Activated CD4-positive, alpha-beta T cell treated with anti-CD3 and anti-CD28 coated beads for 48 hours (primary cell): ENCODE measurements around the gene COL13A1.
A peak's percentile ranks its signal among the peaks of the same experiment; 100 is the strongest.

ENCODE experiments used
- DNase-seq: peaks from one replicate; pipeline ENCODE4 v3.0.0-alpha.2; 2020

The COL13A1 gene

GRCh38 chr10:69955211-69955805, 153.6 kb downstream of the COL13A1 start:
- no peak for DNase-seq

GRCh38 chr10:69955897-69956740, 154.4 kb downstream of the COL13A1 start:
- no peak for DNase-seq

- DNase-seq, result no peak
These were observed 155.1 kb downstream of the COL13A1 start for GRCh38 chr10:69956741-69957230.

- DNase-seq, result no peak
These were observed 155.7 kb downstream of the COL13A1 start for GRCh38 chr10:69957241-69957885.

GRCh38 chr10:69957886-69958555, 156.3 kb downstream of the COL13A1 start:
- DNase-seq, result peak; percentile 20

- DNase-seq, result no peak
These were observed 156.8 kb downstream of the COL13A1 start for GRCh38 chr10:69958556-69958902.

GRCh38 chr10:69959911-69960310, 158.2 kb downstream of the COL13A1 start:
- DNase-seq, result no peak

- DNase-seq, result no peak
These were observed 158.9 kb downstream of the COL13A1 start for GRCh38 chr10:69960606-69960987.

- no peak for DNase-seq
These were observed 159.5 kb downstream of the COL13A1 start for GRCh38 chr10:69960988-69961880.

- no peak for DNase-seq
These were observed 160.4 kb downstream of the COL13A1 start for GRCh38 chr10:69961881-69962745.

- no peak for DNase-seq
These were observed 161.0 kb downstream of the COL13A1 start for GRCh38 chr10:69962746-69963135.

- DNase-seq, result no peak
These were observed 161.6 kb downstream of the COL13A1 start for GRCh38 chr10:69963178-69963834.

- DNase-seq, result no peak
These were observed 162.4 kb downstream of the COL13A1 start for GRCh38 chr10:69963835-69964710.

- DNase-seq, result no peak
These were observed 163.4 kb downstream of the COL13A1 start for GRCh38 chr10:69965086-69965485.

- DNase-seq, result no peak
These were observed 164.4 kb downstream of the COL13A1 start for GRCh38 chr10:69965919-69966662.

GRCh38 chr10:69968830-69969229, 167.1 kb downstream of the COL13A1 start:
- no peak for DNase-seq

GRCh38 chr10:69969977-69970376, 168.3 kb downstream of the COL13A1 start:
- DNase-seq, result no peak

GRCh38 chr10:69972981-69973397, 171.3 kb downstream of the COL13A1 start:
- DNase-seq, result no peak

- no peak for DNase-seq
These were observed 172.0 kb downstream of the COL13A1 start for GRCh38 chr10:69973678-69974077.
